ENCODE data around the gene DHX35. TPM values are rescaled to one million over a fixed set of nuclear protein-coding genes. Genes with fewer than 3 reads are reported as not detected.
"Not testable (repeated sequence)": the region's sequence is repeated elsewhere in the genome, so short reads cannot be mapped to it uniquely, and the experiment has no call there.

DHX35 gene
- total and polyA plus RNA-seq, 4 donors = 4.8 to 15.5 (median 11.3) TPM

DNA sequence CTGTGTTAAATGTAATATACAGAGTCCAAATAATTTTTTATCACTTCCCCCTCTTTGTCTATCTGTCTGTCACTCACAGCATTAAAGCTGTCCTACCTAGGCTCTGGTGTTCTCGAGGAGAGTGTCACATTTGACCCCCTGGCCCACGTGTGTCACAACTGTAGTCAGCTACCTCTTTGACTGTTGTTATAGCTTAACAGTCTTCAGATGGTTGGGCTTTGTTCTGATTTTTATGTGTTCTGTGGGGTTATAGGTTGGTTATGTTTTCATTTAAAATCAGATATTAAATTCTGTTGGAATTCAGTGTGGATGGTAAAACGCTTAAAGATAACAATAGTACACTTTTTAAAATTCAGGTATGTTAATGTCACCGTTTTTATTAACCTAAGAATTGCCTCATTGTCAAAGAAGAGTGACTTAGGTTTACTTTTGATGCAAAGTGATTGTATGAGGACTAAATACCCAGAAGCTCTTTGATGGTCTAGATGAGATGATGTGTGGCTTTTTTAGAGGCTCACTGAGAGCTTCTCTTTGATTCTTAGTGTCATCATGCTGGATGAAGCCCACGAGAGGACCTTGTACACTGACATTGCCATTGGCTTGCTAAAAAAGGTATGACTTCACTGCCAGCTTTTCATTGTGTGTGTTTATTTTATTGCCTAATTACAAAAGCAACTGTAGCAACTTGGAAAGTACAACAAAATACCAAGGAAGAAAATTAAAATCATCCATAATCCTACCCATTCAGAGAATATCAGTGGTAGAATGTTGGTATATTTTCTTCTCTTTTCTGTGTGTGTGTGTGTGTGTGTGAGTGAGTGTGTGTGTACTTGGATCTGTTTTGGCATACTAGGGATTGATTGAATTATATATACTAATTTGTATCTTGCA lies 29.9 kb downstream of the DHX35 start:
- Histone ChIP-seq H3K27me3 (ENCODE audit: control insufficient read depth in 1 of 2, insufficient read depth in 2 of 2, low read length in 1 of 2) (no peaks in the 10 kb centered on the region), H3K4me3 (ENCODE audit: low read length in 2 of 2) (no peak overlapping the region), H3K9me3 (ENCODE audit: control insufficient read depth, low read length) (no peaks in the 10 kb centered on the region), H3K27ac (ENCODE audit: low read depth in 1 of 2, low read length in 2 of 2) (no peak overlapping the region), H3K4me1 (ENCODE audit: control insufficient read depth in 1 of 2, insufficient read depth in 2 of 2, low read length in 2 of 2) (no peaks in the 10 kb centered on the region), H3K36me3 (ENCODE audit: control insufficient read depth in 1 of 2, insufficient read depth in 2 of 2, low read length in 1 of 2) (peaks cover 4 to 5% of the 10 kb centered on the region in 2 donors)
- WGBS, 2 donors = 35 to 47% methylated on average over 5 of the region's 5 CpGs
- intact Hi-C loops (cut with DNase I) = no loop called here
- DNase-seq (no peak), ATAC-seq (ENCODE audit: low FRiP score) (no peak)

DNA sequence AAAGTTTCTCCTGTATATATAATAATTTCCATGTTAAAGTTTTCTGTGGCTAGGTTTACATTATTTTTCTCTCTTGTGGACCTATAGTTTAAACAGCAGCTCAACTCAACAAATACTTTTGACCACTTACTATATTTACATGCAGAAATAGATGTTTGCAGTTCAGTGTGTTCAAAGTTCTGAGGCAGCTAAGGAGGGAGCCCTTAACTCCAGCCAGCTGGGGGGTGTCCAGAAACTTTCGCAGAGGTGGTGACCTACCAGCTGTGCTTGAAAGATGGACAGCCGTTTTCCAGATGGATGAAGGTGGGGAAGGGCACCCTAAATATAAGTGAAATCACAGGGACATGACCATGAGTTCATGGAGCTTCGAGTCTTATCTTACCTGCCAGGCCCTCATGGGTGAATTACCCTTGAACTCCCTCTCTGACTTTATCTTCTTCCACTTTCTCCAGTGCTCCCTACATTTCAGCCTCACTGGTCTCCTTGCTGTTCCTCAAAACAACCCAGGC lies 33.4 kb downstream of the DHX35 start:
- no peak overlapping the region for H3K4me3 ChIP-seq (ENCODE audit: low read length in 2 of 2)
- 87 to 91% methylated on average over 3 of the region's 3 CpGs for WGBS, 2 donors
- ATAC-seq (ENCODE audit: low FRiP score) (no peak), DNase-seq (no peak)
- no peak overlapping the region for H3K27ac ChIP-seq (ENCODE audit: low read depth in 1 of 2, low read length in 2 of 2)
- H3K27me3 ChIP-seq (ENCODE audit: control insufficient read depth in 1 of 2, insufficient read depth in 2 of 2, low read length in 1 of 2) = no peaks in the 10 kb centered on the region
- H3K36me3 ChIP-seq (ENCODE audit: control insufficient read depth in 1 of 2, insufficient read depth in 2 of 2, low read length in 1 of 2) = peaks cover 5 to 12% of the 10 kb centered on the region in 2 donors
- H3K4me1 ChIP-seq (ENCODE audit: control insufficient read depth in 1 of 2, insufficient read depth in 2 of 2, low read length in 2 of 2) = no peaks in the 10 kb centered on the region
- H3K9me3 ChIP-seq (ENCODE audit: control insufficient read depth, low read length) = no peaks in the 10 kb centered on the region
- intact Hi-C loops (cut with DNase I) = no loop called here

DNA sequence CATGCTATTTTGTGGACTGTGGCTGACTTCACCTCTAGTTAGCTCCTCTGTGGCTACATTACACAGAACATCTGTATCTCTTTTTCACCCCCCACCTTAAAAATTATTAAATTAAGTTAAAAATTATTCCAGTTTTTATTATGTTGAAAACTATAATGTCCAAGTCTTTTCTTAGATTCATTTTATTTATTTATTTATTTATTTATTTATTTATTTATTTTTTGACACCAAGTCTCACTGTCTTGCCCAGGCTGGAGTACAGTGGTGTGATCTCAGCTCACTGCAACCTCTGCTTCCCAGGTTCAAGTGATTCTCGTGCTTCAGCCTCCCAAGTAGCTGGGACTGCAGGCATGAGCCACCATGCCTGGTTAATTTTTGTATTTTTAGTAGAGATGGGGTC lies 34.7 kb downstream of the DHX35 start:
- H3K4me1 ChIP-seq (ENCODE audit: control insufficient read depth in 1 of 2, insufficient read depth in 2 of 2, low read length in 2 of 2); ATAC-seq (ENCODE audit: low FRiP score); H3K9me3 ChIP-seq (ENCODE audit: control insufficient read depth, low read length); intact Hi-C loops (cut with DNase I); H3K27me3 ChIP-seq (ENCODE audit: control insufficient read depth in 1 of 2, insufficient read depth in 2 of 2, low read length in 1 of 2); H3K27ac ChIP-seq (ENCODE audit: low read depth in 1 of 2, low read length in 2 of 2); DNase-seq; H3K4me3 ChIP-seq (ENCODE audit: low read length in 2 of 2): not testable (repeated sequence)
- peaks cover 5 to 18% of the 10 kb centered on the region in 2 donors for H3K36me3 ChIP-seq (ENCODE audit: control insufficient read depth in 1 of 2, insufficient read depth in 2 of 2, low read length in 1 of 2)
- WGBS, 2 donors = 96 to 100% methylated on average over 1 of the region's 1 CpG

DNA sequence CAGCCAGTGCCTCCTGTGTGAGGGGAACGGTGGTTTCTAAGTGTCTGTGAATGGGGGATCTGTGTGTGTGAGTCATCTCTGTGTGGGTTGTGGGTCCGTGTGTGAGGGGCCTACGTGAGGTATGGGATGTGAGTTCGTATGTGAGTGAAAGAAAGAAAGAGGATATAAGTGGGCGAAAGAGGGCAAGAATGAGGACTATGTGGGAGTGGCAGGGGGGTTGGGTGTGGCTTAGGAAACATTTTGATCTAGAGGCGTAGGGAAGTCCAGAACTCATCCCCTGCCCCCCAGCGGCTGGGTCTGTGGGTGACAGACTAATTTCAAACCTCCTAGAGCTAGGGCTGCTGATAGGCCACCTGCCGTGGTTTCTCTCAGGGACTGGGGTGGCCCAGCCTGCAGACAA lies 35.5 kb downstream of the DHX35 start:
- 93 to 94% methylated on average over 8 of the region's 8 CpGs for WGBS, 2 donors

DNA sequence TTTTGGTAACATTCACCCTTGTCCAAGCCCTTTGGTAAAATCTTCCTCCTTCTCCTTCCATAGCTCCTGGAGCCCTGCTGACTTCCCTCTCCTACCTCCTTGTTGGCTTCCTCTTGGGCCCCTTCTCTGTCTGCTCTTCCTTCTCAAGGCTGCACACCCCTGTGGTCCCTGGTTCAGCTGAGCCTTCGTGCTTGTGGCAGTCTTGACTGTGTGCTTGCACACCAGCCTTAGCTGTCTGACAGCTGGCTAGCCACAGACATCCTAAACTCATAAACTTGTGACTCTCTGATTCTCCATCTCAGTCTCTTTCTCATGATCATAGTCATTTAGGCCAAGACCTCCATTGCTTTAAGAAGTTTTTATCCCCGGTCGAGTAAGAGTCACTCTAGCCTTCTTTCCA lies 37.1 kb downstream of the DHX35 start:
- intact Hi-C loops (cut with DNase I) = no loop called here
- Histone ChIP-seq H3K27me3 (ENCODE audit: control insufficient read depth in 1 of 2, insufficient read depth in 2 of 2, low read length in 1 of 2) (no peaks in the 10 kb centered on the region), H3K9me3 (ENCODE audit: control insufficient read depth, low read length) (no peaks in the 10 kb centered on the region), H3K36me3 (ENCODE audit: control insufficient read depth in 1 of 2, insufficient read depth in 2 of 2, low read length in 1 of 2) (peaks cover 5 to 27% of the 10 kb centered on the region in 2 donors), H3K4me3 (ENCODE audit: low read length in 2 of 2) (no peak overlapping the region), H3K4me1 (ENCODE audit: control insufficient read depth in 1 of 2, insufficient read depth in 2 of 2, low read length in 2 of 2) (no peaks in the 10 kb centered on the region), H3K27ac (ENCODE audit: low read depth in 1 of 2, low read length in 2 of 2) (no peak overlapping the region)
- ATAC-seq (ENCODE audit: low FRiP score) = no peak
- no peak for DNase-seq
- WGBS, 2 donors = 91 to 92% methylated on average over 3 of the region's 3 CpGs

More for the DNA sequence above, 35.5 kb downstream of the DHX35 start:
- no peaks in the 10 kb centered on the region for H3K4me1 ChIP-seq (ENCODE audit: control insufficient read depth in 1 of 2, insufficient read depth in 2 of 2, low read length in 2 of 2)
- DNase-seq (no peak), ATAC-seq (ENCODE audit: low FRiP score) (no peak)
- H3K9me3 ChIP-seq (ENCODE audit: control insufficient read depth, low read length) = no peaks in the 10 kb centered on the region
- H3K4me3 ChIP-seq (ENCODE audit: low read length in 2 of 2) = no peak overlapping the region
- peaks cover 5 to 22% of the 10 kb centered on the region in 2 donors for H3K36me3 ChIP-seq (ENCODE audit: control insufficient read depth in 1 of 2, insufficient read depth in 2 of 2, low read length in 1 of 2)
- intact Hi-C loops (cut with DNase I) = no loop called here
- H3K27ac ChIP-seq (ENCODE audit: low read depth in 1 of 2, low read length in 2 of 2) = no peak overlapping the region
- no peaks in the 10 kb centered on the region for H3K27me3 ChIP-seq (ENCODE audit: control insufficient read depth in 1 of 2, insufficient read depth in 2 of 2, low read length in 1 of 2)

DNA sequence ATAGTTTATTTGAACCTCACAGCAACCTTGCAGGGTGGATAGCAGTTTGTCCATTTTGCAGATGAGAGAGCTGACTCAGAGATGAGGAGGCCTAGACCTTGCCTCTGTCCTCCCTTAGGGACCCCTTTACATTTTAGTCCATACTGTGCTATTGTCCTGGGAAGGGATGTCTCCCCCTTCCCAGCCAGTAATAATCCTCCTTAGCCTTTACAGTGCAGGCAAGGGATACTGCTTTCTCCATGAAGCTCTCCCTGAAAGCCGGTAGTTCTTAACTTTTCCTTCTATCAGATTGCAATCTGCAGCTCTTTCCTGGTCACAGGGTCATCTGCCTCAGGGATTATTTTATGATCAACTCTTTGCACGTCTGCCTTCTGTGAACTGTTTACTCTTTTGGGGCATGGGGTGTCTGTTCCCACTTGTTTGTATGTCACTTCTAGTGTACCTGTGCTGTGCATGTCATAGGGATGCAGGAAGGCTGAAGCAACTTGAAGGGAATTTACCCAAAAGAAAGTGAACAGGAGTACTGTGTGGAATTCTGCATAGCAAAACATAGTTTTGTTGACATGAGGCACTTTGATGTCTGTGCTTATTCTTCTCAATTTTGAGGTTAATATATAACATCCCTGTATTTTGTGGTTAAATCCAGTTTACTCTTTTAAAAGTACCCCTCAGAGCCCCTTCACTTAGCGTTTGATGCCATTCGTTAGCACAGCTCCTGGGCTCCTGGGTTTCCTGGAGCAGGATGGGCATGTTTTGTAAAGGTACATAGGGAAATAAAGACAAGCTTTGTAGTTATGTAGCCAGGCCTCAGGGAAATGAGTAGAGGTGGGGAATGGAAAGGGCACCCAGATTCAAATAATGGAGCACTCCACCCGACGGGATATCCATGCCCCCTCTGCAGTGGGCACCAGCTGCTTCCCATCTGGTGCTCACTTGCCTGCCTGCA lies 38.1 kb downstream of the DHX35 start:
- Histone ChIP-seq H3K9me3 (ENCODE audit: control insufficient read depth, low read length) (no peaks in the 10 kb centered on the region), H3K4me3 (ENCODE audit: low read length in 2 of 2) (no peak overlapping the region), H3K36me3 (ENCODE audit: control insufficient read depth in 1 of 2, insufficient read depth in 2 of 2, low read length in 1 of 2) (peaks cover 5 to 29% of the 10 kb centered on the region in 2 donors), H3K27ac (ENCODE audit: low read depth in 1 of 2, low read length in 2 of 2) (no peak overlapping the region), H3K27me3 (ENCODE audit: control insufficient read depth in 1 of 2, insufficient read depth in 2 of 2, low read length in 1 of 2) (no peaks in the 10 kb centered on the region), H3K4me1 (ENCODE audit: control insufficient read depth in 1 of 2, insufficient read depth in 2 of 2, low read length in 2 of 2) (no peaks in the 10 kb centered on the region)
- WGBS, 2 donors = 89 to 93% methylated on average over 6 of the region's 6 CpGs
- ATAC-seq (ENCODE audit: low FRiP score) (no peak), DNase-seq (no peak)
- intact Hi-C loops (cut with DNase I) = no loop called here

DNA sequence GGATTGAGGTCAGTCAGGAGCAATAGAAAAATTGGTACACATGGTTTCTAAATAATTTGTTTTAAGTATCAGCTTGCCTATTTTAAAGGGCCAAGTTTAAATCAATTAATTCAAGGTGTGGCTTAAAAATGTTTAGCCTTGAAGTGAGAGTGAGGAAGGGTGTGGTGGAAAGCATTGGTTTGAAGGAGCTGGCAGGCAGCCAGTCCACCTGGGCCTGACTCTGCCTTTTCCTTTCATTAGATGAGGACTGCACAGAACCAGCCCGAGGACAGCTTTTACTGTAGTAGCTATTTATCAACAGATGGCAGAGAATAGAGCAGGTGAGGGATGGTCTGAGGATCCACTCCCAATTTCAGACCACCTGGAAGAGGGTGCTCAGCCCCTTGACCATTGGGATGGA lies 42.4 kb downstream of the DHX35 start:
- DNase-seq = no peak
- H3K4me1 ChIP-seq (ENCODE audit: control insufficient read depth in 1 of 2, insufficient read depth in 2 of 2, low read length in 2 of 2) = no peaks in the 10 kb centered on the region
- peaks cover 5 to 23% of the 10 kb centered on the region in 2 donors for H3K36me3 ChIP-seq (ENCODE audit: control insufficient read depth in 1 of 2, insufficient read depth in 2 of 2, low read length in 1 of 2)
- WGBS, 2 donors = 81 to 85% methylated on average over 1 of the region's 1 CpG
- no peak overlapping the region for H3K4me3 ChIP-seq (ENCODE audit: low read length in 2 of 2)
- intact Hi-C loops (cut with DNase I) = no loop called here
- no peaks in the 10 kb centered on the region for H3K9me3 ChIP-seq (ENCODE audit: control insufficient read depth, low read length)
- no peak overlapping the region for H3K27ac ChIP-seq (ENCODE audit: low read depth in 1 of 2, low read length in 2 of 2)
- no peak for ATAC-seq (ENCODE audit: low FRiP score)
- H3K27me3 ChIP-seq (ENCODE audit: control insufficient read depth in 1 of 2, insufficient read depth in 2 of 2, low read length in 1 of 2) = no peaks in the 10 kb centered on the region

DNA sequence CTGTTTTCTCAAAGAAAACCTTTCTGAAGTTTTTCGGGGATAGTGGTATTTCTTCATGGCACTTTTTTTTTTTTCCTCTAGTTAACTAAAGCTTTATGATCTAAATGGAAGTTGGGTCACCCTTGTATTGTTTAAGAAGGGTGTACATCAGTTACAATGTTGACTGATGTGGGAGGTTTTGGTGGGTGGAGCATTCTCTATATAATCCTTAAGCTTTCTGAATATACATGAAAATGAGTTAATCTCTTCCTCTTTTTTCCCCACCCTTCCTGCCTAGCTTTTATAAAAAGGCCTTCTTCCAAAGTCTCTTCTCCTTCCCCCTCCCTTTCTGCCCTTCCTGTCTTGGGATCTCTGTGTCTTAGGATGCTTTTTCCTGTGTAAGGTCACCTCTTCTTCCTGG lies 47.2 kb downstream of the DHX35 start:
- ATAC-seq (ENCODE audit: low FRiP score) (no peak), DNase-seq (no peak)
- H3K27ac ChIP-seq (ENCODE audit: low read depth in 1 of 2, low read length in 2 of 2) = no peak overlapping the region
- intact Hi-C loops (cut with DNase I) = no loop called here
- H3K4me1 ChIP-seq (ENCODE audit: control insufficient read depth in 1 of 2, insufficient read depth in 2 of 2, low read length in 2 of 2) = no peaks in the 10 kb centered on the region
- peaks cover 5 to 9% of the 10 kb centered on the region in 2 donors for H3K36me3 ChIP-seq (ENCODE audit: control insufficient read depth in 1 of 2, insufficient read depth in 2 of 2, low read length in 1 of 2)
- no peak overlapping the region for H3K4me3 ChIP-seq (ENCODE audit: low read length in 2 of 2)
- H3K27me3 ChIP-seq (ENCODE audit: control insufficient read depth in 1 of 2, insufficient read depth in 2 of 2, low read length in 1 of 2) = no peaks in the 10 kb centered on the region
- H3K9me3 ChIP-seq (ENCODE audit: control insufficient read depth, low read length) = no peaks in the 10 kb centered on the region
- 90 to 97% methylated on average over 1 of the region's 1 CpG for WGBS, 2 donors

All from aorta (tissue), 5 donors.